Measurements from ENCODE around the gene MRPL12. TPM values are rescaled to one million over a fixed set of nuclear protein-coding genes. Genes with fewer than 3 reads are reported as not detected.

The MRPL12 gene
- total and polyA plus RNA-seq, 2 of the 8 experiments (the other 6 are each of a cell fraction or from before 2014, with no cell fraction given): 120 to 141 TPM

DNA sequence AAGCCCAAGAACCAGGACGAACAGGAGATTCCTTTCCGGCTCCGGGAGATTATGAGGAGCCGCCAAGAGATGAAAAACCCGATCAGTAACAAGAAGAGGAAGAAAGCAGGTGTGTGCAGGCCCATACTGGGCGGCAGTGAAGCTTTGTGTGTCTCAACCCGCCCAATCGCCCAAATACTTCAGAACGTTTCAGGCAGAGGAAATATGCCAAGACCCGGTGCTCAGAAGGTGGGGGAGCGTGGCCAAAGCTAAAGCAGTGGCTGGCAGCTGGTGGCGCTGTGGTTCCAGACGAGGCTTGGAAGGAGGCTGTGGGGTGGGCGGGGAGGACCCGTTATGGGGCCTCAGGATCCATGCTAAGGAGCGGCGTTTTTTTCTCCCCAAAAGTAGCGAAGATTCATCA is 35.4 kb upstream of the MRPL12 start:
- no peak overlapping the region for H3K23ac ChIP-seq (ENCODE audit: insufficient read length)
- no peak overlapping the region for H3K14ac ChIP-seq (ENCODE audit: insufficient read length)
- H3K18ac ChIP-seq (ENCODE audit: extremely low read depth, low read length): no peak overlapping the region
- H3K9ac ChIP-seq (replicated peaks in 1 of 4; ENCODE audit: extremely low read depth in 1 of 4, low read depth in 3 of 4, low read length in 3 of 4): no peak overlapping the region
- peaks cover 0 to 24% of the 10 kb centered on the region in 2 experiments; a peak in 2 of 4 replicates for H3K79me2 ChIP-seq (ENCODE audit: control insufficient read depth in 1 of 2, insufficient read depth in 2 of 2, low read length in 2 of 2)
- ChIA-PET POLR2A (ENCODE audit: partially characterized antibody) (interaction anchor here (0.9 to 9.3 kb wide), 9 partner anchors 8 to 39 kb away, joined by 3 to 65 read pairs (median 5); partner anchors contain the start of genes ARL16, HGS and MRPL12), CTCF (ENCODE audit: partially characterized antibody) (interaction anchor here (0.8 to 2.2 kb wide), 9 partner anchors 11 to 38 kb away, joined by 3 to 10 read pairs (median 4); partner anchors contain the start of genes MRPL12 and PDE6G)
- H3K23me2 ChIP-seq (ENCODE audit: low read depth, low read length): peaks cover 4% of the 10 kb centered on the region; the same call in 1 of the 2 replicates
- H3K9me3 ChIP-seq (ENCODE audit: insufficient read depth in 2 of 2, low read depth in 1 of 2, low read length in 1 of 2): no peaks in the 10 kb centered on the region
- peak overlapping the region in 2 of 4 experiments; percentile 10 to 88; a peak in 2 of 8 replicates for H3K4me3 ChIP-seq (ENCODE audit: extremely low read depth in 1 of 4, insufficient read depth in 2 of 4, low read depth in 3 of 4, low read length in 4 of 4)
- H2BK12ac ChIP-seq (ENCODE audit: low read depth, low read length): no peak overlapping the region
- H2BK5ac ChIP-seq (ENCODE audit: low read depth, low read length): no peak overlapping the region
- H3K27me3 ChIP-seq (replicated peaks in 1 of 4; ENCODE audit: control insufficient read depth in 3 of 4, extremely low read depth in 1 of 4, insufficient read depth in 3 of 4, low read length in 3 of 4): no peaks in the 10 kb centered on the region
- DNase-seq (ENCODE audit: low read depth in 1 of 2, low spot score in 2 of 2) (no peak), FAIRE-seq (no peak)
- H4K5ac ChIP-seq (ENCODE audit: insufficient read length, low read depth, low read length): no peak overlapping the region
- H3K79me1 ChIP-seq (ENCODE audit: low read depth, low read length): peaks cover 8% of the 10 kb centered on the region
- peak overlapping the region; percentile 18 to 64; a peak in 3 of 4 replicates for H3K4me2 ChIP-seq (ENCODE audit: insufficient read depth in 1 of 2, low read depth in 2 of 2, low read length in 2 of 2)
- H3K4me1 ChIP-seq (replicated peaks in 1 of 4; ENCODE audit: control insufficient read depth in 3 of 4, insufficient read depth in 4 of 4, low read length in 3 of 4): peaks cover 3 to 11% (median 8%) of the 10 kb centered on the region in 4 experiments
- H2AFZ ChIP-seq (ENCODE audit: low read length): no peak overlapping the region
- H2BK15ac ChIP-seq (ENCODE audit: low read length): no peak overlapping the region
- H2BK120ac ChIP-seq (replicated peaks; ENCODE audit: low read depth, low read length): no peak overlapping the region
- no peak overlapping the region for H4K8ac ChIP-seq (ENCODE audit: extremely low read depth, insufficient read depth, low read length)
- H2BK20ac ChIP-seq (ENCODE audit: low read length): no peak overlapping the region
- no peak overlapping the region for H3K27ac ChIP-seq (ENCODE audit: low read depth, low read length)
- H4K20me1 ChIP-seq (replicated peaks in 1 of 2; ENCODE audit: control insufficient read depth in 1 of 2, insufficient read depth in 2 of 2, low read length in 2 of 2): peaks cover 8 to 15% of the 10 kb centered on the region in 2 experiments
- TF ChIP-seq SP2 (IDR thresholded peaks at IDR 0.05; ENCODE audit: low read length) (no peak), RAD21 (IDR thresholded peaks at IDR 0.05 in 1 of 2, conservative IDR thresholded peaks at IDR 0.05 in 1 of 2; ENCODE audit: low read depth in 2 of 2, low read length in 2 of 2) (peak in 1 of 2 experiments; percentile 27; a peak in 1 of 4 replicates), ZNF274 (IDR thresholded peaks at IDR 0.05; ENCODE audit: borderline replicate concordance, extremely low read depth, low read length) (no peak), MAX (IDR thresholded peaks at IDR 0.05) (no peak)
- TF ChIP-seq, protein P1, sequence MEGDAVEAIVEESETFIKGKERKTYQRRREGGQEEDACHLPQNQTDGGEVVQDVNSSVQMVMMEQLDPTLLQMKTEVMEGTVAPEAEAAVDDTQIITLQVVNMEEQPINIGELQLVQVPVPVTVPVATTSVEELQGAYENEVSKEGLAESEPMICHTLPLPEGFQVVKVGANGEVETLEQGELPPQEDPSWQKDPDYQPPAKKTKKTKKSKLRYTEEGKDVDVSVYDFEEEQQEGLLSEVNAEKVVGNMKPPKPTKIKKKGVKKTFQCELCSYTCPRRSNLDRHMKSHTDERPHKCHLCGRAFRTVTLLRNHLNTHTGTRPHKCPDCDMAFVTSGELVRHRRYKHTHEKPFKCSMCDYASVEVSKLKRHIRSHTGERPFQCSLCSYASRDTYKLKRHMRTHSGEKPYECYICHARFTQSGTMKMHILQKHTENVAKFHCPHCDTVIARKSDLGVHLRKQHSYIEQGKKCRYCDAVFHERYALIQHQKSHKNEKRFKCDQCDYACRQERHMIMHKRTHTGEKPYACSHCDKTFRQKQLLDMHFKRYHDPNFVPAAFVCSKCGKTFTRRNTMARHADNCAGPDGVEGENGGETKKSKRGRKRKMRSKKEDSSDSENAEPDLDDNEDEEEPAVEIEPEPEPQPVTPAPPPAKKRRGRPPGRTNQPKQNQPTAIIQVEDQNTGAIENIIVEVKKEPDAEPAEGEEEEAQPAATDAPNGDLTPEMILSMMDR (IDR thresholded peaks at IDR 0.05; ENCODE audit: control extremely low read depth in 1 of 3, insufficient read depth in 1 of 3, low read depth in 1 of 3, low read length in 3 of 3): peak; percentile 35 to 60 (median 45); a peak in 3 of 4 replicates
- no peak overlapping the region for H3K4ac ChIP-seq (replicated peaks; ENCODE audit: insufficient read length, low read depth, low read length)
- peaks cover 21 to 47% (median 38%) of the 10 kb centered on the region in 4 experiments for H3K36me3 ChIP-seq (ENCODE audit: control insufficient read depth in 2 of 4, insufficient read depth in 4 of 4, low read length in 3 of 4)
- no peak overlapping the region for H3K56ac ChIP-seq (replicated peaks; ENCODE audit: insufficient read length, low read depth, low read length)
- WGBS, 2 experiments (ENCODE audit: extremely low coverage in 1 of 2, insufficient coverage in 1 of 2, insufficient read length in 1 of 2, insufficient replicate concordance in 2 of 2, low coverage in 1 of 2, low lambda C conversion rate in 2 of 2, missing lambda C conversion rate in 1 of 2): 83% methylated on average over 15 of the region's 18 CpGs; no CpG with 5 or more reads in 1 of the 2 experiments
- H4K91ac ChIP-seq (replicated peaks; ENCODE audit: insufficient read length, low read length): no peak overlapping the region
- no peak overlapping the region for H2AK5ac ChIP-seq (ENCODE audit: low read depth, low read length)
